HEK293T (cell line): ENCODE measurements around the gene TTLL3.

Experiments
- CTBP1 ChIP-seq: fragments of 450-650 bp; IDR thresholded peaks from 2 replicates; pipeline ENCODE4 v1.6.1; 2016; ENCODE audit warnings: borderline replicate concordance
- FOXA1 ChIP-seq: fragments of 450-650 bp; IDR thresholded peaks from 2 replicates; pipeline ENCODE4 v1.6.1; 2016; ENCODE audit warnings: mild to moderate bottlenecking
- FOXK2 ChIP-seq: fragments of 450-650 bp; IDR thresholded peaks from 2 replicates; pipeline ENCODE4 v1.6.1; 2016; ENCODE audit warnings: mild to moderate bottlenecking
- L3MBTL2 ChIP-seq: fragments of 450-650 bp; conservative IDR thresholded peaks from 2 replicates; pipeline ENCODE4 v1.6.1; 2016; ENCODE audit warnings: mild to moderate bottlenecking
- LEF1 ChIP-seq: fragments of 450-650 bp; IDR thresholded peaks from 2 replicates; pipeline ENCODE4 v1.6.1; 2017; ENCODE audit warnings: mild to moderate bottlenecking, borderline replicate concordance
- SP1 ChIP-seq: fragments of 450-650 bp; IDR thresholded peaks from 2 replicates; pipeline ENCODE4 v1.6.1; 2017

DNA sequence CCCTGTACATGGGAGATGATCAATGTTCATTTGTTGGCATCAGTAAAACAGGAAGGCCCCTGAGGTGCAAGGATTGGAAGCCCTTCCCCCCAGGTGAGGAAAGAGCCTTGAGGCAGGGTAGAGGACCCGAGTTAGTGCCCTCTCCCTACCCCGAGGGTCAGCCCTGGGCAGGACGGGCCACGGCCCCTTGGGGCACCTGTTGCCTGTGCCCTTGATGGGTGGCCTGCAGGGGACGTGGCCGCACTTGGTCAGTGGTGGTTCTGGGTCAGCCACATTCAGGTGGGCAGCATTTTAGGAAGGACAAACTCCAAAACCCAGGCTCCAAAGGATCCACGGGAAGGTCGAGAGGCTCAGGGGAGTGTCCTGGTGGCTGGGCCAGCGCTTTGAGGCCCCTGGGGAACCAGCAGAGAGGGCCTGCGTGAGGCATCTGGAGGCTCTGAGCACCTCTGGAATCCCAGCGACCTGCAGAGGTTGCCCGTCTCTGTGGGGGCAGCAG, 49.5 kb downstream of the TTLL3 start:
- TF ChIP-seq SP1 (no peak), LEF1 (no peak), L3MBTL2 (no peak), FOXK2 (no peak), FOXA1 (no peak), CTBP1 (no peak)
